RWPE1 (cell line): Measurements from ENCODE around the gene ACTA2.

ENCODE experiments used
- CTCF ChIA-PET: fragments of 350-600 bp; sonication (Branson Sonifier 250); formaldehyde crosslinking; extraction: SDS; loops from one replicate; lab custom pipeline; 2021; lab: Yijun Ruan, JAX
- POLR2A ChIA-PET: fragments of 400-600 bp; formaldehyde crosslinking; extraction: SDS; loops from one replicate; lab custom pipeline; 2020; ENCODE audit warnings: antibody characterized with exemption; ENCODE audit not compliant: low non-redundant PET; lab: Yijun Ruan, JAX
- DNase-seq: peaks from one replicate; pipeline ENCODE4 v3.0.0; 2012; ENCODE audit warnings: low spot score
- H3K27ac ChIP-seq: fragments of 450-650 bp; 2 replicates; pipeline ENCODE4 v1.5.1; 2017
- TF ChIP-seq, protein P1 (sequence below): fragments of 450-650 bp; conservative IDR thresholded peaks from 2 replicates; pipeline ENCODE4 v1.5.1; 2017; ENCODE audit warnings: low read depth, mild to moderate bottlenecking

The ACTA2 gene

DNA sequence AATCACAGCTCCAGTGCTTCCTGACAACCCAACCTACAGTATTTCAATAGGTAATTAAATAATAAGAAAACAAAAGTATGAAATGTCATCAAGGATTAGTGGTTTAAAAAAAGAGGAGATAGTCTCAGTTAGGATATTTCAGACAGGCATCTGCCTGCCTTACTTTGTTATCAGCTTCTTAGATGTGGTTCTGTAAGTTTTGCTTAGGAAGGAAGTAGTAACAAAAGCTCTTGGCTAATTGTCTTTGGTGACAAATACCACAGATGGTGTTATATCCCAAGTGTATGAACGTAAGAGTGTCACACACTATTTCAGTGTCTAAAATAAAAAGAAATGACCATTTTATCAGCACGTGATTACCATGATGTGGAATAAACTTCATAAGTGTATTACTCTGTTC is 9.8 kb upstream of the ACTA2 start:
- DNase-seq: no peak
- H3K27ac ChIP-seq: no peak overlapping the region
- ChIA-PET CTCF (interaction anchor here (0.7 to 0.9 kb wide), 2 partner anchors 505 to 865 kb away, joined by 3 to 4 read pairs; no protein-coding TSS in a partner anchor), POLR2A (no interaction called here)
- TF ChIP-seq, protein P1, sequence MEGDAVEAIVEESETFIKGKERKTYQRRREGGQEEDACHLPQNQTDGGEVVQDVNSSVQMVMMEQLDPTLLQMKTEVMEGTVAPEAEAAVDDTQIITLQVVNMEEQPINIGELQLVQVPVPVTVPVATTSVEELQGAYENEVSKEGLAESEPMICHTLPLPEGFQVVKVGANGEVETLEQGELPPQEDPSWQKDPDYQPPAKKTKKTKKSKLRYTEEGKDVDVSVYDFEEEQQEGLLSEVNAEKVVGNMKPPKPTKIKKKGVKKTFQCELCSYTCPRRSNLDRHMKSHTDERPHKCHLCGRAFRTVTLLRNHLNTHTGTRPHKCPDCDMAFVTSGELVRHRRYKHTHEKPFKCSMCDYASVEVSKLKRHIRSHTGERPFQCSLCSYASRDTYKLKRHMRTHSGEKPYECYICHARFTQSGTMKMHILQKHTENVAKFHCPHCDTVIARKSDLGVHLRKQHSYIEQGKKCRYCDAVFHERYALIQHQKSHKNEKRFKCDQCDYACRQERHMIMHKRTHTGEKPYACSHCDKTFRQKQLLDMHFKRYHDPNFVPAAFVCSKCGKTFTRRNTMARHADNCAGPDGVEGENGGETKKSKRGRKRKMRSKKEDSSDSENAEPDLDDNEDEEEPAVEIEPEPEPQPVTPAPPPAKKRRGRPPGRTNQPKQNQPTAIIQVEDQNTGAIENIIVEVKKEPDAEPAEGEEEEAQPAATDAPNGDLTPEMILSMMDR: no peak

DNA sequence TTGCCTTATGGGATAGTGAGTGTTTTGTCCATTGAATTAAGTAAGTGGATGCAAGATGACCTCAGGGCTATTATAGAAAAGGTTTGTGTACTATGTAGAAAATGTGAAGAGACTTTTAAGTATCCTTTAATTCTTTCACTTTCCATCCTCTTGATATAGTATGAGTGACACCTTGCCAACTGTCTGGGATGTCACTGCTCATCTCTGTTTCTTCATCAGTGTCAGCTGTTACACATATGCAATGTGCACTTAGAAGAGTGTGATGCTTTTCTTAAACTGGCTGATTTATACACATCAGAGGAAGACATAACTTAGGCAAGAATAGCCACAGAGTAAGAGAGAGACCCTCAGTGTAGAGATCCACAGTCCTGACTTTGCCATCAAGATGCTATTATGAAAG is 8.7 kb upstream of the ACTA2 start:
- POLR2A ChIA-PET: no interaction called here
- H3K27ac ChIP-seq: no peak overlapping the region
- CTCF ChIA-PET: interaction anchor here (1.1 kb wide), 1 partner anchor 26 kb away, joined by 3 read pairs; no protein-coding TSS in a partner anchor
- TF ChIP-seq, protein P1: no peak
- DNase-seq: no peak

DNA sequence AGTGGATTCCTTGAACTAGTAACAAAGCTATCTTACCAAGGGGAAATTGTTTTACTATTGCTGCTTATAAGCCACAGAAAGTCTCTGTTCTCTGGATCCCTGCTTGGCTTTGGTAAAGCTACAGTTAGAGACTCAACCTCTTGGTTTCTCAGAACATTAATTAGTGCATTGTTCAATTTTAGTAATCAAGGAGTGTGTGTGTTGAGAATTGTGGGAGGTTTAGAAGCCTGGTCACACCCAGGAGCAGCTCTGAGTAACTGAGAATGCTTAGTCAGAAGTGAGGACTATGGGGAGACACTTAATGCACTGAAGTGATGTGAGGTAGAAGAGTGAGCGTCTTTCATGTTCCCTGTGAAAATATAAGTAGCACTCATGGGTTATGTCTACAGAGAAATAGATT is 8.2 kb upstream of the ACTA2 start:
- no peak overlapping the region for H3K27ac ChIP-seq
- DNase-seq: no peak
- ChIA-PET CTCF (interaction anchor here (0.8 to 1.1 kb wide), 2 partner anchors 26 to 125 kb away, joined by 3 read pairs; no protein-coding TSS in a partner anchor), POLR2A (no interaction called here)
- TF ChIP-seq, protein P1: no peak

DNA sequence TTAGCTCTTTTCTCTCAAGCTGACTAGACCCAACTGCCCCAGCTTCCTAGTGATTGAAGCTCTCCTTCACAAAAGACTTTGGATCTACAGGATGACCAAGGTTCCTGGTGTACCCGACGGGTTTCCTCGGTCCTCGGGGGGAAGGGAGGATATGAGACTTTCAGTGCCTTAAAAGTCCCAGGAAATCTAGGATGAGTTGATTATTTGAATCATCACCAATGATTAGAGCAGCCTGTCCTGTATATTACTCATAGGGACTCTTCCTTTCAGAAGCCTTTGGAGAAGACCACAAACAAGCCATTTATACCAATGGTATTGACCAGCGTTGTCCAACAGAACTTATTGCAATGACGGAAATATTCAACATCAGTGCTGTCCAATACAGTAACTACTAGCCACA is 6.1 kb upstream of the ACTA2 start:
- TF ChIP-seq, protein P1: no peak
- DNase-seq: no peak
- no peak overlapping the region for H3K27ac ChIP-seq
- ChIA-PET POLR2A (no interaction called here), CTCF (no interaction called here)

DNA sequence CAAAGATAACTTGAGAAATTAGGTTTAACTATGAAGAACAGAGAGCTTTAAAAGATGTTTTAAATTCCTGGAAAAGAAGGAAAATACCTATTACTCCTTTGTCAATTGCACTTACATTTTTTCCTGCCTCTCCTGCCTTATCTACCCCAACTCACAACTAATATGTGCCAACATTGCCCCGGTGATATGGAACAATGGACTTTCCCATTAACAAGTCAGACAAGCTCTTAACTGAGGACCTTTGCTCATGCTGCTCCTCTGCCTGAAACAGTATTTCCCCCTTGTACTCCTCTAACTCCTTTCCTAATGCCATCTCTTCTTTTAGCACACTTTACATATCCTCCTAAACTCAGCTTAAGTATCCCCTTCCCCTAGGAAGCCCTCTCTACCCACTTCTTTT is 4.8 kb upstream of the ACTA2 start:
- ChIA-PET CTCF (interaction anchor here (0.6 to 1.3 kb wide), 2 partner anchors 30 to 294 kb away, joined by 3 to 5 read pairs; no protein-coding TSS in a partner anchor), POLR2A (no interaction called here)
- TF ChIP-seq, protein P1: no peak
- H3K27ac ChIP-seq: no peak overlapping the region
- no peak for DNase-seq

DNA sequence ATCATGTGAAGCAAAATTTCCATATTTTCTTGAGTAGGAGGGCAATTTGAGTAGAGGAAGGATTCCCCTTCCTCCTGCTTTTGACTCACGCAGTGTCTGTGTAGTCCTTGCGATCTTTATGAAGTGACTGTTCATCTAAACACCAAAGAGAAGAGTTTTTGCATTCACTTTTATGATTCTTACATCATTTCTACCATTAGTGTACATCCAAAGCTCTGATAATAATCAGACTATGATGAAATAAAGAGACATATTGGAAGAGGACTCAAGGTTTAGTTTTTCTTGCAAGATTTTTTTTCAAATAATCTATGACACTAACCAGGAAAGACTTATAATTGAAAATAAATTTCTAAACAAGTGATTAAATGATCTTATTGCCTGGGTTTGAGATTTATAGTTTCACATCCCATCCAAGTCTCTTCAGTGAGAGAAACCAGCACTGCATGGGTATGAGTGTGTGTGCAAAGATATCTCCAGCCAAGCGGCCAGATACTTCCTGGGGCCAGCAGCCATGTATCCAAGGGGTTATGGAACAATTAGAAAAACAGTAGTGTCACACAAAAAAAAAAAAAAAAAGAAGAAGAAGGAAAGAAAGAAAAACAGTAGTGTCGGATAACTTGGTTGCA is 2.0 kb upstream of the ACTA2 start:
- DNase-seq: no peak
- ChIA-PET POLR2A (no interaction called here), CTCF (interaction anchor here (0.7 kb wide), 1 partner anchor 11 kb away, joined by 7 read pairs; no protein-coding TSS in a partner anchor)
- TF ChIP-seq, protein P1: no peak
- no peak overlapping the region for H3K27ac ChIP-seq
